Testis (tissue), 3 donors: ENCODE data around the gene SOX6. TPM values are rescaled to one million over a fixed set of nuclear protein-coding genes. Genes with fewer than 3 reads are reported as not detected.
"Not testable (repeated sequence)": the region's sequence is repeated elsewhere in the genome, so short reads cannot be mapped to it uniquely, and the experiment has no call there.

Source experiments
- DNase-seq: peaks from one replicate; pipeline ENCODE4 v3.0.0-alpha.2; 2019
- H3K27ac ChIP-seq, 2 donors: fragments of 200-600 bp; sonication (generic); one replicate each; pipeline ENCODE4 v1.5.1; 2019
- H3K27me3 ChIP-seq: fragments of 200-600 bp; sonication (generic); one replicate; pipeline ENCODE4 v1.5.1; 2019
- H3K36me3 ChIP-seq: fragments of 200-600 bp; sonication (generic); one replicate; pipeline ENCODE4 v1.5.1; 2017; ENCODE audit warnings: low read depth; ENCODE audit errors: missing control alignments
- H3K4me1 ChIP-seq: fragments of 200-600 bp; sonication (generic); one replicate; pipeline ENCODE4 v1.5.1; 2019
- H3K4me3 ChIP-seq, 2 donors: fragments of 200-600 bp; sonication (generic); one replicate each; pipeline ENCODE4 v1.5.1; 2017 to 2019
- H3K9me3 ChIP-seq: fragments of 200-600 bp; sonication (generic); one replicate; pipeline ENCODE4 v1.5.1; 2017
- POLR2A ChIP-seq: fragments of 450-650 bp; IDR thresholded peaks from one replicate; pipeline ENCODE4 v1.6.1; 2017; ENCODE audit warnings: antibody characterized with exemption, mild to moderate bottlenecking, moderate library complexity
- WGBS, 2 donors: methylation state at CpG; one replicate each; pipeline ENCODE4 v1.1.5; 2018; 5-methylcytosine and 5-hydroxymethylcytosine counted together
- intact Hi-C: fragments of 100-400 bp; cut with DNase I; formaldehyde crosslinking; loops from one replicate; pipeline ENCODE4 v1.15.1; 2023; ENCODE audit warnings: low total_unique reads
- polyA plus RNA-seq: library from polyadenylated mRNA; stranded (reverse); fragments of 350-450 nt; fragmentation: Illumina TruSeq; extraction: RNeasy Lipid Tissue Mini Kit (QIAGEN cat#74804); gene quantifications from one replicate; pipeline ENCODE4 v1.2.3, GENCODE V29; 2014; ENCODE audit warnings: low read depth, low replicate concordance; ENCODE audit not compliant: insufficient read depth
- total RNA-seq, 2 donors: library from RNA; depleted of rRNA; stranded (reverse); fragments of >200 nt; gene quantifications; one replicate each; pipeline ENCODE4 v1.2.3, GENCODE V29; 2016
- TF ChIP-seq, protein P1 (sequence below), 3 experiments: fragments of 450-650 bp in 2 of 3; fragments of 200-600 bp in 1 of 3; sonication (generic) in 1 of 3; IDR thresholded peaks; one replicate each; pipeline ENCODE4 v1.5.1; 2016 to 2019; ENCODE audit warnings: antibody characterized with exemption in 3 of 3, mild to moderate bottlenecking in 2 of 3, moderate library complexity in 1 of 3

Gene SOX6
- total and polyA plus RNA-seq, 3 donors from 2014 or later, result 39.6 to 74.0 (median 52.3) TPM

DNA sequence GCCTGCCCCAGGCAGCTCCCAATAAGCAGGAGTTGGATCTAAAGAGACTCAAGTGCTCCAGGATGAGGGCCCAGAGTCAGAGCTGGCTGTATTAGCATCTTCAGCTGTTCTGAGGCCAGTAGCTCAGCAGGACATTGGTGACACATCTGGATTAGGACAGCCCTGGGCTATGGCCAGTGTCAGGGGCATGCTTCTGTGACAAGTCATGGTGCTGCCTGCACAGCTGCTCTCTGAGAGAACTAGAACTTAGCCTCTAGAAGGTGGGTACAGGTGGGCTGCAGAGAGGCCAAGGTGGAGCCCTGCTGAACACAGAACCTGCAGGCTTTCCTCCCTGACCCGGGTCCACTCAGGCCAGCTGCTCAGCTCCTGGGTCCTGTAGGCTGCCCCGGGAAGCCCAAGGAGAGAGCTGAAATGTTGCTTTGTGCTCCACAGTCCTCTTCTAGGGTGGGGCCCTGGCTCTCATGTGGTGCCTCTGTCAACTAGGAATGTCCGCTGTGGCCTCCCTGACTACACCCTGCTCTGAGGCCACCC, 426.9 kb downstream of the SOX6 start:
- Histone ChIP-seq H3K4me3 (no peak overlapping the region), H3K27me3 (no peaks in the 10 kb centered on the region), H3K36me3 (no peaks in the 10 kb centered on the region), H3K9me3 (no peaks in the 10 kb centered on the region), H3K27ac (no peak overlapping the region), H3K4me1 (no peaks in the 10 kb centered on the region)
- 100% methylated on average over 2 to 3 of the region's 3 CpGs for WGBS, 2 donors
- DNase-seq, result peak; percentile 9
- intact Hi-C loops, result no loop called here
- TF ChIP-seq POLR2A, result no peak
- TF ChIP-seq, protein P1, sequence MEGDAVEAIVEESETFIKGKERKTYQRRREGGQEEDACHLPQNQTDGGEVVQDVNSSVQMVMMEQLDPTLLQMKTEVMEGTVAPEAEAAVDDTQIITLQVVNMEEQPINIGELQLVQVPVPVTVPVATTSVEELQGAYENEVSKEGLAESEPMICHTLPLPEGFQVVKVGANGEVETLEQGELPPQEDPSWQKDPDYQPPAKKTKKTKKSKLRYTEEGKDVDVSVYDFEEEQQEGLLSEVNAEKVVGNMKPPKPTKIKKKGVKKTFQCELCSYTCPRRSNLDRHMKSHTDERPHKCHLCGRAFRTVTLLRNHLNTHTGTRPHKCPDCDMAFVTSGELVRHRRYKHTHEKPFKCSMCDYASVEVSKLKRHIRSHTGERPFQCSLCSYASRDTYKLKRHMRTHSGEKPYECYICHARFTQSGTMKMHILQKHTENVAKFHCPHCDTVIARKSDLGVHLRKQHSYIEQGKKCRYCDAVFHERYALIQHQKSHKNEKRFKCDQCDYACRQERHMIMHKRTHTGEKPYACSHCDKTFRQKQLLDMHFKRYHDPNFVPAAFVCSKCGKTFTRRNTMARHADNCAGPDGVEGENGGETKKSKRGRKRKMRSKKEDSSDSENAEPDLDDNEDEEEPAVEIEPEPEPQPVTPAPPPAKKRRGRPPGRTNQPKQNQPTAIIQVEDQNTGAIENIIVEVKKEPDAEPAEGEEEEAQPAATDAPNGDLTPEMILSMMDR (IDR thresholded peaks at IDR 0.05), result no peak

DNA sequence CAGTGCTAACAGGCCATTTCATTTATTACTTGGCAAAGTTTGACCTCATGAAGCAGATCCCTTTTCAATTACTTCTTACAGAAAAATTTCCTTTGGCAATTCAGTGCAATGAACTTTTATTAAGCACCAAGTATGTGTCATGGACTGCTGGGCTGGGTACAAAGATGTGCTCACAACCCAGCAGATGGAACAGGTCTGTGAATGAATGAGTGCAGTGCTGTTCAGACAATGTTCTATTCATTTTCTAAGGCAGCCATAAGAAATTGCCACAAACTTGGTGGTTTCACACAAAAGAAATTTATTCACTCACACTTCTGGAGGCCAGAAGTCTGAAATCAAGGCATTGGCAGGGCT, 428.5 kb downstream of the SOX6 start:
- Histone ChIP-seq H3K27ac (no peak overlapping the region), H3K4me3 (no peak overlapping the region), H3K4me1 (no peaks in the 10 kb centered on the region), H3K27me3 (no peaks in the 10 kb centered on the region), H3K9me3 (no peaks in the 10 kb centered on the region), H3K36me3 (no peaks in the 10 kb centered on the region)
- intact Hi-C loops, result no loop called here
- TF ChIP-seq, protein P1 (IDR thresholded peaks at IDR 0.05), result no peak
- TF ChIP-seq POLR2A, result no peak
- DNase-seq, result no peak

DNA sequence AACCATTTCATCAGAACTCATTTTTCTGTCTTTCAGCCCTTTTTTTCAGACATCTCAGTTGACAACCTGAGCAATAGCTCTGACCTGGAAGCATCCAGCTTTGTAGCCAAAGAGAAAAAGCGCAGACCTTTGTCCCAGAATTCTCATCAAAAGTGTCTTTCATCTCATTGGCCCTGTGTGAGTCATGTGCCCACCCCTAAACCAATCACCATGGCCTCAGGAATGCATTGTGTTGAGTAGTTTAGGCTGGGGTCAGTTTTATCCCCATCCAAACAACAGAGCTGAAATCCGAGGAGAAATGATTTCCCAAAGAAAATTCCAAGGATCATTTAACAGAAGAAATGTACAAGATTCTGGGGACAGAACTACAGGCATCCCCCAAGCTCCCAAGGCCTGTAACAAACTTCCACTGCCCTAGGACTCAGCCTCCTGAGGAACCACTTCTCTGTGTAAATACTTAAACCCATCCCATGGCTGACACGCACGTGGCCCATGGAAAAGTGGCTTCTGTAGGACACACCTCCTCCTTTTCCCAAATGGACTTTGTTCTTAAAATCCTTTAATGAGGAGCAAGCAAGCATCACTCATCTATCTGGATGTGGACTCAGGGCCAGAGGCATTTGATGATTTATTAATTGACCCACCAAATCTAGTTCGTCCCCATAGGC, 429.0 kb downstream of the SOX6 start:
- peak; percentile 5 for DNase-seq
- H3K27ac ChIP-seq, result no peak overlapping the region
- WGBS, 2 donors, result 92% methylated on average over 5 of the region's 5 CpGs
- no peaks in the 10 kb centered on the region for H3K9me3 ChIP-seq
- intact Hi-C loops, result no loop called here
- no peaks in the 10 kb centered on the region for H3K36me3 ChIP-seq
- no peak overlapping the region for H3K4me3 ChIP-seq
- H3K27me3 ChIP-seq, result no peaks in the 10 kb centered on the region
- no peak for TF ChIP-seq POLR2A
- TF ChIP-seq, protein P1 (IDR thresholded peaks at IDR 0.05), result no peak
- no peaks in the 10 kb centered on the region for H3K4me1 ChIP-seq

DNA sequence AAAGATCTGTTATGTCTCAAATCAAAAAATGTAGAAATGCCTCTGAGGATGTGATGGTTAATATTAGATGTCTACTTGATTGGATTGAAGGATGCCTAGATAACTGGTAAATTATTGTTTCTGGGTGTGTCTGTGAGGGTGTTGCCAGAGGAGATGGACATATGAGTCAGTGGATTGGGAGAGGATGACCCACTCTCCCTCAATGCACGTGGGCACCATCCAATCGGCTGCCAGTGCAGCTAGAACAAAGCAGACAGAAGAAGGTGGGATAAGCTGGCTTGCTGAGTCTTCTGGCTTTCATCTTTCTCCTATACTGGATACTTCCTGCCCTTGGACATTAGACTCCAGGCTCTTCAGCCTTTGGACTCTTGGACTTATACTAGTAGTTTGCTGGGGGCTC, 430.3 kb downstream of the SOX6 start:
- no peak for TF ChIP-seq POLR2A
- TF ChIP-seq, protein P1 (IDR thresholded peaks at IDR 0.05), result no peak
- intact Hi-C loops, result no loop called here
- DNase-seq, result no peak
- no peaks in the 10 kb centered on the region for H3K27me3 ChIP-seq
- WGBS, 2 donors, result 79 to 81% methylated on average over 2 of the region's 2 CpGs
- H3K4me1 ChIP-seq, result no peaks in the 10 kb centered on the region
- no peak overlapping the region for H3K27ac ChIP-seq
- no peaks in the 10 kb centered on the region for H3K9me3 ChIP-seq
- H3K4me3 ChIP-seq, result no peak overlapping the region
- no peaks in the 10 kb centered on the region for H3K36me3 ChIP-seq

DNA sequence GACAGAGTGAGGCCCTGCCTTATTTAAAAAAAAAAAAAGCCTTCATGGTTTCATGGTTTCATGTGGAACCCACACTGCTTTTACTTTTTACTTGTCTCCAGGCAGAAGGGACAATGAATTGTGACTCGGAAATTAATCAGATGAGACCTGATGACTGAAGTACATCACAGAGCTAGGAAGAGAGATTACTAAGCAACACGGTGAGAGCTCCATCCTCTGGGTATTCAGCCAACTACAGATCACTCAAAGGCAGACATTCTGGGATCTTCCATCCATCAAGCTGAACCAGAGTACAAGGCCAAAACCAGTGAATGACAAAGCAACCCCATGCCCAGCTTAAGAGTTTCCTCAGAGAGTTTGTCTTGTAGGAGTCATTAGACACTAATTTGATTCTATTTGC, 433.2 kb downstream of the SOX6 start:
- Histone ChIP-seq H3K9me3 (no peaks in the 10 kb centered on the region), H3K4me1 (no peaks in the 10 kb centered on the region), H3K4me3 (no peak overlapping the region), H3K36me3 (no peaks in the 10 kb centered on the region), H3K27me3 (no peaks in the 10 kb centered on the region), H3K27ac (no peak overlapping the region)
- peak; percentile 14 for DNase-seq
- intact Hi-C loops, result no loop called here
- WGBS, 2 donors, result 73 to 75% methylated on average over 2 of the region's 2 CpGs
- TF ChIP-seq POLR2A, result no peak
- TF ChIP-seq, protein P1 (IDR thresholded peaks at IDR 0.05), result no peak

DNA sequence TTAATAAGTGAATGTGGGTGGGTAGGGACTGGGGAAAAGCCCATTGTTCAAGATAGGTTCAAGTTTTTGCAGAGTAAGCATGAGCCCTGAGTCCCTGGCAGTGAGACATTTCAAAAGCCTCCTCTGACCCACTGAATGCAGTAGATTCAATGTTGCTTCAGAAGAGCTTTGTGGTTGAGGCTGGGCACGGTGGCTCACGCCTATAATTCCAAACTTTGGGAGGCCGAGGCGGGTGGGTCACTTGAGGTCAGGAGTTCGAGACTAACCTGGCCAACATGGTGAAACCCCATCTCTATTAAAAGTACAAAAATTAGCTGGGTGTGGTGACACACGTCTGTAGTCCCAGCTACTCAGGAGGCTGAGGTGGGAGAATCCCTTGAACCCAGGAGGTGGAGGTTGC, 433.6 kb downstream of the SOX6 start:
- H3K4me1 ChIP-seq, DNase-seq, H3K27me3 ChIP-seq, H3K27ac ChIP-seq, H3K4me3 ChIP-seq, H3K36me3 ChIP-seq, H3K9me3 ChIP-seq, intact Hi-C loops: not testable (repeated sequence)
- 89 to 94% methylated on average over 6 of the region's 6 CpGs for WGBS, 2 donors
